Measurements from ENCODE around the gene CD7.
A peak's percentile ranks its signal among the peaks of the same experiment; 100 is the strongest.

DNA sequence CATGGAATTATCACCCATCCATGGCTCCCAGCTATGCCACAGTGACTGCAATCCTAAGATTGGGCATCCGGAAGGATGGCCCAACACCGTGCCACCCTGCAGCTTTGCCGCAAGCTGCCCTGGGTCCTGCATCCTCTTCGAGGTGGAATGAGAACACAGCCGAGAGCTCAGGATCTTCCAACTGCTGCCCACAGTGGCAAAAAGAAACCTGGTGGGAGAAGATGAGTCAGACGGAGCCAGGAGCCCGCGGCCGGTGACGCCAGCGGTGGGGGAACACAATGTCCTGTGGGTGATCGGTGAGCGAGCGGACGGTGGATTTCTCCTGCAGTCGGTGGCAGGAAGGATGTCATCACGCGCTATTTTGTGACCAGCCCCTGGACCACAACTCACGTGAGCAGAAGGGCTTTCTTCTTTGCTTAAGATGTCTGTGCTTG, 20.1 kb downstream of the CD7 start:
- TF ChIP-seq, protein P1, sequence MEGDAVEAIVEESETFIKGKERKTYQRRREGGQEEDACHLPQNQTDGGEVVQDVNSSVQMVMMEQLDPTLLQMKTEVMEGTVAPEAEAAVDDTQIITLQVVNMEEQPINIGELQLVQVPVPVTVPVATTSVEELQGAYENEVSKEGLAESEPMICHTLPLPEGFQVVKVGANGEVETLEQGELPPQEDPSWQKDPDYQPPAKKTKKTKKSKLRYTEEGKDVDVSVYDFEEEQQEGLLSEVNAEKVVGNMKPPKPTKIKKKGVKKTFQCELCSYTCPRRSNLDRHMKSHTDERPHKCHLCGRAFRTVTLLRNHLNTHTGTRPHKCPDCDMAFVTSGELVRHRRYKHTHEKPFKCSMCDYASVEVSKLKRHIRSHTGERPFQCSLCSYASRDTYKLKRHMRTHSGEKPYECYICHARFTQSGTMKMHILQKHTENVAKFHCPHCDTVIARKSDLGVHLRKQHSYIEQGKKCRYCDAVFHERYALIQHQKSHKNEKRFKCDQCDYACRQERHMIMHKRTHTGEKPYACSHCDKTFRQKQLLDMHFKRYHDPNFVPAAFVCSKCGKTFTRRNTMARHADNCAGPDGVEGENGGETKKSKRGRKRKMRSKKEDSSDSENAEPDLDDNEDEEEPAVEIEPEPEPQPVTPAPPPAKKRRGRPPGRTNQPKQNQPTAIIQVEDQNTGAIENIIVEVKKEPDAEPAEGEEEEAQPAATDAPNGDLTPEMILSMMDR (IDR thresholded peaks at IDR 0.05) = no peak
- TF ChIP-seq POLR2A (IDR thresholded peaks at IDR 0.05) = peak in 1 of 3 donors; percentile 23

All from body of pancreas (tissue), 4 donors.